Left lung (tissue), 8 donors: Measurements from ENCODE around the gene KXD1. TPM values are rescaled to one million over a fixed set of nuclear protein-coding genes. Genes with fewer than 3 reads are reported as not detected.

Experiments
- polyA plus RNA-seq, 6 donors: library from polyadenylated mRNA; unstranded; fragments of 120-200 nt; gene quantifications; one replicate each; pipeline ENCODE4 v1.2.1, GENCODE V29; 2013; ENCODE audit not compliant: insufficient read length in 6 of 6
- total RNA-seq, 2 donors: library from RNA; stranded (reverse); fragmentation: NEBNext Ultra II Directional; extraction: Animal tissue kit (Norgen Biotek cat#: 25700); gene quantifications; one replicate each; pipeline ENCODE4 v1.2.1, GENCODE V29; 2021
- donor health status: DM: no; HTN: yes; CAD: no.
- donor health status: DM: no; HTN: no; CAD: no.

The KXD1 gene
- total and polyA plus RNA-seq, 8 donors: 65.6 to 86.2 (median 71.2) TPM

Other genes with a start within 250 kb of the KXD1 start
- 100 to 1,000 TPM in 1 of 2 donors, 10 to 100 TPM in 1; 87.8 to 121 TPM for gene LSM4, start 234.8 kb upstream of the KXD1 start, total RNA-seq
- 10 to 100 TPM; 72.7 to 95.5 (median 78.7) TPM for gene LSM4, start 234.8 kb upstream of the KXD1 start, polyA plus RNA-seq
- gene PGPEP1, start 217.3 kb upstream of the KXD1 start, total RNA-seq: 10 to 100 TPM; 36.7 to 39.5 TPM
- gene PGPEP1, start 217.3 kb upstream of the KXD1 start, polyA plus RNA-seq: 10 to 100 TPM; 16.1 to 21.7 (median 20.0) TPM
- 100 to 1,000 TPM in 1 of 2 donors, 10 to 100 TPM in 1; 99.0 to 180 TPM for gene GDF15, start 171.7 kb upstream of the KXD1 start, total RNA-seq
- 10 to 100 TPM; 15.7 to 50.6 (median 30.7) TPM for gene GDF15, start 171.7 kb upstream of the KXD1 start, polyA plus RNA-seq
- gene LRRC25, start 160.2 kb upstream of the KXD1 start, total RNA-seq: 10 to 100 TPM; 14.4 to 53.7 TPM
- 1 to 10 TPM; 1.3 to 1.9 (median 1.4) TPM for gene LRRC25, start 160.2 kb upstream of the KXD1 start, polyA plus RNA-seq
- gene SSBP4, start 138.5 kb upstream of the KXD1 start, total RNA-seq: 10 to 100 TPM; 49.8 to 79.9 TPM
- gene SSBP4, start 138.5 kb upstream of the KXD1 start, polyA plus RNA-seq: 10 to 100 TPM; 58.1 to 99.8 (median 75.6) TPM
- 10 to 100 TPM; 22.8 to 43.9 TPM for gene ISYNA1, start 119.7 kb upstream of the KXD1 start, total RNA-seq
- 100 to 1,000 TPM; 110 to 159 (median 125) TPM for gene ISYNA1, start 119.7 kb upstream of the KXD1 start, polyA plus RNA-seq
- gene ELL, start 35.8 kb upstream of the KXD1 start, total RNA-seq: 10 to 100 TPM; 13.3 to 22.9 TPM
- gene ELL, start 35.8 kb upstream of the KXD1 start, polyA plus RNA-seq: 10 to 100 TPM in 1 of 6 donors, 1 to 10 TPM in 5; 8.5 to 10.1 (median 9.7) TPM
- 100 to 1,000 TPM; 176 to 195 TPM for gene FKBP8, start 14.3 kb upstream of the KXD1 start, total RNA-seq
- gene FKBP8, start 14.3 kb upstream of the KXD1 start, polyA plus RNA-seq: 100 to 1,000 TPM; 191 to 232 (median 218) TPM
- gene UBA52, start 14.0 kb downstream of the KXD1 start, total RNA-seq: 100 to 1,000 TPM; 922 to 971 TPM
- gene UBA52, start 14.0 kb downstream of the KXD1 start, polyA plus RNA-seq: 1,000 to 10,000 TPM in 1 of 6 donors, 100 to 1,000 TPM in 5; 875 to 1,008 (median 931) TPM
- 10 to 100 TPM; 51.7 to 52.1 TPM for gene REX1BD, start 30.9 kb downstream of the KXD1 start, total RNA-seq
- gene REX1BD, start 30.9 kb downstream of the KXD1 start, polyA plus RNA-seq: 10 to 100 TPM; 20.4 to 42.9 (median 27.6) TPM
- 10 to 100 TPM; 22.5 to 44.7 TPM for gene CRLF1, start 48.9 kb downstream of the KXD1 start, total RNA-seq
- gene CRLF1, start 48.9 kb downstream of the KXD1 start, polyA plus RNA-seq: 100 to 1,000 TPM; 210 to 328 (median 252) TPM
- gene TMEM59L, start 55.0 kb downstream of the KXD1 start, total RNA-seq: 1 to 10 TPM; 1.6 to 4.9 TPM
- 10 to 100 TPM; 31.8 to 41.9 (median 34.8) TPM for gene TMEM59L, start 55.0 kb downstream of the KXD1 start, polyA plus RNA-seq
- gene KLHL26, start 79.2 kb downstream of the KXD1 start, total RNA-seq: 10 to 100 TPM in 1 of 2 donors, 1 to 10 TPM in 1; 9.0 to 10.4 TPM
- 1 to 10 TPM; 4.3 to 7.1 (median 5.9) TPM for gene KLHL26, start 79.2 kb downstream of the KXD1 start, polyA plus RNA-seq
- 10 to 100 TPM; 11.3 to 13.8 TPM for gene CRTC1, start 125.8 kb downstream of the KXD1 start, total RNA-seq
- gene CRTC1, start 125.8 kb downstream of the KXD1 start, polyA plus RNA-seq: 10 to 100 TPM; 13.8 to 23.9 (median 16.5) TPM
- 10 to 100 TPM in 1 of 2 donors, 1 to 10 TPM in 1; 1.9 to 47.7 TPM for gene COMP, start 233.4 kb downstream of the KXD1 start, total RNA-seq
- gene COMP, start 233.4 kb downstream of the KXD1 start, polyA plus RNA-seq: under 1 TPM in 3 of 6 donors, not detected in 3; 0.23 to 0.26 (median 0.24) TPM